GM19452 (cell line): Measurements from ENCODE around the gene USP12.
"Not testable (repeated sequence)": the region's sequence is repeated elsewhere in the genome, so short reads cannot be mapped to it uniquely, and the experiment has no call there.

ENCODE experiments used
- ATAC-seq: cut with Tn5 transposase; IDR thresholded peaks from one replicate; pipeline ENCODE4 v1.9.1; 2021; ENCODE audit not compliant: unreplicated experiment

Gene USP12

GRCh38 chr13:27124571-27124970, 47.0 kb downstream of the USP12 start:
- ATAC-seq = no peak

- not testable (repeated sequence) for ATAC-seq
Measured at GRCh38 chr13:27123445-27123844, 48.2 kb downstream of the USP12 start.

- no peak for ATAC-seq
Measured at GRCh38 chr13:27122036-27122435, 49.6 kb downstream of the USP12 start.

- ATAC-seq = no peak
Measured at GRCh38 chr13:27120811-27121210, 50.8 kb downstream of the USP12 start.

GRCh38 chr13:27120011-27120410, 51.6 kb downstream of the USP12 start:
- ATAC-seq = no peak

GRCh38 chr13:27118428-27119054, 53.1 kb downstream of the USP12 start:
- no peak for ATAC-seq

- no peak for ATAC-seq
Measured at GRCh38 chr13:27117952-27118351, 53.7 kb downstream of the USP12 start.

GRCh38 chr13:27117158-27117557, 54.5 kb downstream of the USP12 start:
- ATAC-seq = no peak

GRCh38 chr13:27113436-27113835, 58.2 kb downstream of the USP12 start:
- no peak for ATAC-seq

- no peak for ATAC-seq
Measured at GRCh38 chr13:27112006-27112405, 59.6 kb downstream of the USP12 start.

GRCh38 chr13:27110056-27110746, 61.4 kb downstream of the USP12 start:
- no peak for ATAC-seq

GRCh38 chr13:27106144-27106543, 65.5 kb downstream of the USP12 start:
- no peak for ATAC-seq

- no peak for ATAC-seq
Measured at GRCh38 chr13:27104606-27105005, 67.0 kb downstream of the USP12 start.

- ATAC-seq = no peak
Measured at GRCh38 chr13:27101847-27102246, 69.8 kb downstream of the USP12 start.

- ATAC-seq = no peak
Measured at GRCh38 chr13:27101289-27101688, 70.3 kb downstream of the USP12 start.

GRCh38 chr13:27097691-27098090, 73.9 kb downstream of the USP12 start:
- ATAC-seq = no peak

- ATAC-seq = no peak
Measured at GRCh38 chr13:27091451-27091850, 80.2 kb downstream of the USP12 start.

- no peak for ATAC-seq
Measured at GRCh38 chr13:27088619-27089018, 83.0 kb downstream of the USP12 start.

GRCh38 chr13:27086599-27087265, 84.9 kb downstream of the USP12 start:
- ATAC-seq = no peak

GRCh38 chr13:27083183-27083582, 88.4 kb downstream of the USP12 start:
- ATAC-seq = no peak

- ATAC-seq = no peak
Measured at GRCh38 chr13:27081893-27082679, 89.5 kb downstream of the USP12 start.
